ENCODE results near the gene STX7.

DNA sequence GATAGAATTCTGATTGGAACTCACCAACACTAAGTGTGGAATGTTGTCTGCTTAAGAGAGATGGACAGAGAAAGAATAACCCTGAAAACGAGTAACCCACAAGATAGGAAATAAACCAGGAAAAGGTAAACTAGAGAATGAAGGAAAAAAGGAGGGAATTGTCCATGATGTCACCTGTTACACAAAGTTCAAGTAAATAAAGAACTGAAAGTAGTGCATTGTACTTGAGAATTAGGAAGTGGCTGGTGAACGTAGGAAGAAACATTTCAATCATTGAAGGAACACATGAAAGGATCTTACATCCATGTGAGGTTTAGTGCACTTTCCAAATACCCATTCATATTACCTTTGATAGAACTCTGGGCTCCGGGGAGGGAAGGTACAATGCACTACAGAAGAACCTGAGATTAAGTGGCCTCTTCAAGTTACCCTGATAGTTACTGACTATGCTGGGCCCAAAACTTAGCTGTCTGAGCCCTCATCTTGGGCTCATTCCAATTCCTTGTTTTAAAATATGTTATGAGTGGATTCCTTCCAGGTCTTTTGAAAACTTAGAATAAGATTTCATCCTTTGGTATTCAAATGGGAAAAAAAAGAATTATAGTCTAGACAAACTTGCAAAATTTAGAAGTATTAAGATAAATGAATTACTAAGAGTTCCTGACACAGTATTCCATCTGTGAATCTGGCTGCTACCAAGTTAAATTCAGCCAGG, 1.1 kb upstream of the STX7 start:
- TF ChIP-seq, protein P1, sequence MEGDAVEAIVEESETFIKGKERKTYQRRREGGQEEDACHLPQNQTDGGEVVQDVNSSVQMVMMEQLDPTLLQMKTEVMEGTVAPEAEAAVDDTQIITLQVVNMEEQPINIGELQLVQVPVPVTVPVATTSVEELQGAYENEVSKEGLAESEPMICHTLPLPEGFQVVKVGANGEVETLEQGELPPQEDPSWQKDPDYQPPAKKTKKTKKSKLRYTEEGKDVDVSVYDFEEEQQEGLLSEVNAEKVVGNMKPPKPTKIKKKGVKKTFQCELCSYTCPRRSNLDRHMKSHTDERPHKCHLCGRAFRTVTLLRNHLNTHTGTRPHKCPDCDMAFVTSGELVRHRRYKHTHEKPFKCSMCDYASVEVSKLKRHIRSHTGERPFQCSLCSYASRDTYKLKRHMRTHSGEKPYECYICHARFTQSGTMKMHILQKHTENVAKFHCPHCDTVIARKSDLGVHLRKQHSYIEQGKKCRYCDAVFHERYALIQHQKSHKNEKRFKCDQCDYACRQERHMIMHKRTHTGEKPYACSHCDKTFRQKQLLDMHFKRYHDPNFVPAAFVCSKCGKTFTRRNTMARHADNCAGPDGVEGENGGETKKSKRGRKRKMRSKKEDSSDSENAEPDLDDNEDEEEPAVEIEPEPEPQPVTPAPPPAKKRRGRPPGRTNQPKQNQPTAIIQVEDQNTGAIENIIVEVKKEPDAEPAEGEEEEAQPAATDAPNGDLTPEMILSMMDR (IDR thresholded peaks at IDR 0.05): no peak
- no peak for TF ChIP-seq POLR2A (IDR thresholded peaks at IDR 0.05)
